Measurements from ENCODE around the gene TCAF2. TPM values are rescaled to one million over a fixed set of nuclear protein-coding genes. Genes with fewer than 3 reads are reported as not detected.
"Not testable (repeated sequence)": the region's sequence is repeated elsewhere in the genome, so short reads cannot be mapped to it uniquely, and the experiment has no call there.

The TCAF2 gene
- total and polyA plus RNA-seq, 9 of the 15 experiments (the other 6 are each of a cell fraction or from before 2014, with no cell fraction given) = 0.79 to 10.6 (median 3.0) TPM

DNA sequence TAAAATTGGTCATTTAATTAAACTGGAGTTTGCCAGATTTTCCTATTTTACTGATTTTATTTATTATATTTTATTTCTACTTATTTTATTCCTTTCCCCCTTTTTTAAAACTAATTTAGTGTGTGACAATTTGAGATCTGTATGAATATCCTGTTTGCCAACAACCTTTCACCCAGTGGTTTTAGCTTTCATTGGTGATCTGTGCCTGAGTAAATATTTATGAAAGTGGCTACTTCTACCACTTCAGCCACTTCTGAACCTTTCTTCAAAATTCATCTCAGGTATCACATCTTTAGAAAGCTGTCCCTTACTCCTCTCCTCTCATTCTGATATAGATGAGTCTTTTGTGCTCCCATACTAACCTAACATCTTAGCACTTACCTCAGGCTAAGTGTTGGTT, 30.9 kb upstream of the TCAF2 start:
- CTCF ChIA-PET (ENCODE audit: low intra/inter-chr PET ratio); H3K27me3 ChIP-seq (ENCODE audit: control insufficient read depth in 2 of 2, insufficient read depth in 2 of 2, low read length in 2 of 2); H3K9ac ChIP-seq (ENCODE audit: insufficient read depth in 1 of 2, low read depth in 2 of 2, low read length in 2 of 2); H3K4me1 ChIP-seq (replicated peaks in 1 of 2; ENCODE audit: control insufficient read depth in 2 of 2, insufficient read depth in 2 of 2, low read length in 2 of 2); H3K4me2 ChIP-seq (ENCODE audit: insufficient read depth, low read length); H3K4me3 ChIP-seq; H2AFZ ChIP-seq (ENCODE audit: low read depth, low read length); H3K9me3 ChIP-seq (replicated peaks; ENCODE audit: control insufficient read depth, insufficient read depth, low read depth, low read length); FAIRE-seq; H3K79me2 ChIP-seq (ENCODE audit: control insufficient read depth, insufficient read depth, low read length); H3K36me3 ChIP-seq (ENCODE audit: control insufficient read depth, insufficient read depth, low read length); H3K9me1 ChIP-seq (ENCODE audit: control insufficient read depth, insufficient read depth, low read length); POLR2A ChIA-PET; BruUV-seq (replicated peaks); DNase-seq (ENCODE audit: extremely low read depth in 1 of 4, low spot score in 3 of 4); H4K20me1 ChIP-seq (replicated peaks; ENCODE audit: control insufficient read depth, insufficient read depth, low read length); H3K27ac ChIP-seq (ENCODE audit: extremely low read depth, low read depth, low read length); intact Hi-C loops (cut with micrococcal nuclease); ATAC-seq: not testable (repeated sequence)
- in situ Hi-C loops (cut with MboI) = loop anchor here (5.0 kb wide), 1 partner anchor 282 kb away; no protein-coding TSS in a partner anchor

DNA sequence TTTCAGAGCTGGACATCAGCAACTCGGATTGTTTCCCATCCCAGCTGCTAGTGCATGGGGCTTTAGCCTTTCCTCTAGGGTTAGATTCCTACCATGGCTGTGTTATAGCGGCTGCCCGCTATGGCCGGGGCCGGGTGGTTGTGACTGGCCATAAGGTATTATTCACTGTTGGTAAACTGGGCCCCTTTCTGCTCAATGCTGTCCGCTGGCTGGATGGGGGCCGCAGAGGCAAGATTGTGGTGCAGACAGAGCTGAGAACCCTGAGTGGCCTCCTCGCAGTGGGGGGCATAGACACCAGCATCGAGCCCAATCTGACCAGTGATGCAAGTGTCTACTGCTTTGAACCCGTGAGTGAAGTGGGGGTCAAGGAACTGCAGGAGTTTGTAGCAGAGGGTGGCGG, 22.7 kb upstream of the TCAF2 start:
- H2AFZ ChIP-seq (ENCODE audit: low read depth, low read length); H3K27ac ChIP-seq (ENCODE audit: extremely low read depth, low read depth, low read length); H3K4me2 ChIP-seq (ENCODE audit: insufficient read depth, low read length); H4K20me1 ChIP-seq (replicated peaks; ENCODE audit: control insufficient read depth, insufficient read depth, low read length); H3K79me2 ChIP-seq (ENCODE audit: control insufficient read depth, insufficient read depth, low read length); ATAC-seq; H3K27me3 ChIP-seq (ENCODE audit: control insufficient read depth in 2 of 2, insufficient read depth in 2 of 2, low read length in 2 of 2); intact Hi-C loops (cut with micrococcal nuclease); in situ Hi-C loops (cut with MboI); H3K4me1 ChIP-seq (replicated peaks in 1 of 2; ENCODE audit: control insufficient read depth in 2 of 2, insufficient read depth in 2 of 2, low read length in 2 of 2); H3K9ac ChIP-seq (ENCODE audit: insufficient read depth in 1 of 2, low read depth in 2 of 2, low read length in 2 of 2); H3K36me3 ChIP-seq (ENCODE audit: control insufficient read depth, insufficient read depth, low read length); H3K9me3 ChIP-seq (replicated peaks; ENCODE audit: control insufficient read depth, insufficient read depth, low read depth, low read length); FAIRE-seq; CTCF ChIA-PET (ENCODE audit: low intra/inter-chr PET ratio); BruUV-seq (replicated peaks); H3K4me3 ChIP-seq; POLR2A ChIA-PET; H3K9me1 ChIP-seq (ENCODE audit: control insufficient read depth, insufficient read depth, low read length); DNase-seq (ENCODE audit: extremely low read depth in 1 of 4, low spot score in 3 of 4): not testable (repeated sequence)
- 60% methylated on average over 2 of the region's 11 CpGs for WGBS (ENCODE audit: insufficient coverage, low coverage, missing lambda C conversion rate)

DNA sequence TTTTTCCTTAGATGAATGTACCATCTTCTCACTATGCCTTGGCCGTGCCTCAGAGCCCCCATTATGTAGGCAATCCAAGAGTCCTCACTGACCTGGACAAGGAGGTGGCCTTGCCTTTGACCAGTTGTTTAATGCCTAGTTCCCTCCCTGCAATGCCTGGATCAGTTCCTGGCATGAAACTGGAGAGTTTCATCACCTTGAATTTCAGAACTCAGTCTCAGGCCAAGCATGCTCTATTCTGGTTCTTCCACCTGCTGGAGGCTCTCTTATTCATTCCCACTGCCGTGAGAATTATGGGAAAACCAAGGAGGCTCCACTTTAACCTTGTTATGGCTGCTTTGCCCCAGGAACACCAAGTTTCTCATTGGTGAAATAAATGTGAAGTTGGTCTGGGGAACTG, 17.2 kb upstream of the TCAF2 start:
- CTCF ChIA-PET (ENCODE audit: low intra/inter-chr PET ratio); in situ Hi-C loops (cut with MboI); POLR2A ChIA-PET; H3K79me2 ChIP-seq (ENCODE audit: control insufficient read depth, insufficient read depth, low read length); H2AFZ ChIP-seq (ENCODE audit: low read depth, low read length); H4K20me1 ChIP-seq (replicated peaks; ENCODE audit: control insufficient read depth, insufficient read depth, low read length); FAIRE-seq; H3K9ac ChIP-seq (ENCODE audit: insufficient read depth in 1 of 2, low read depth in 2 of 2, low read length in 2 of 2); H3K9me1 ChIP-seq (ENCODE audit: control insufficient read depth, insufficient read depth, low read length); BruUV-seq (replicated peaks); H3K36me3 ChIP-seq (ENCODE audit: control insufficient read depth, insufficient read depth, low read length); intact Hi-C loops (cut with micrococcal nuclease); ATAC-seq; H3K4me2 ChIP-seq (ENCODE audit: insufficient read depth, low read length); H3K4me1 ChIP-seq (replicated peaks in 1 of 2; ENCODE audit: control insufficient read depth in 2 of 2, insufficient read depth in 2 of 2, low read length in 2 of 2); H3K9me3 ChIP-seq (replicated peaks; ENCODE audit: control insufficient read depth, insufficient read depth, low read depth, low read length); H3K4me3 ChIP-seq; H3K27ac ChIP-seq (ENCODE audit: extremely low read depth, low read depth, low read length); DNase-seq (ENCODE audit: extremely low read depth in 1 of 4, low spot score in 3 of 4); H3K27me3 ChIP-seq (ENCODE audit: control insufficient read depth in 2 of 2, insufficient read depth in 2 of 2, low read length in 2 of 2): not testable (repeated sequence)
- WGBS (ENCODE audit: insufficient coverage, low coverage, missing lambda C conversion rate) = no CpG with 5 or more reads among the region's 2 CpGs

DNA sequence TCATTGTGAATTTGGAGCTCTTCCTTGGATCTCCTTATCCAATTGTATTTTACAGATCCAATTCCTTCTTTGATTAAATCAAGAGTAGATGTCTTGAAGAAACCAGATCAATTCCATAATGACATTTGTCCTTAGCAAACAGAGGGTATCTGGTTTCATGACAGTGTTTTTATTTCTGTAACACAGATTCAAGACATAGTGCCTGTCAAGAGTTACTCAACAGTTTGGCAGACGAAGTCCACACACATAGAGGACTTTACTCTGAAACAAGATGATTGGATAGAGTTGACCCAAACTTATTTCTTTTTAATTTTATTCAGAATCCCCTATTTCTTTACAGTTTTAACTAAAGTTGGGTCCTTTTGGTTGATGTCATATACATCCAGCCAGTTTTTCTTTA, 14.7 kb upstream of the TCAF2 start:
- H3K4me3 ChIP-seq; CTCF ChIA-PET (ENCODE audit: low intra/inter-chr PET ratio); DNase-seq (ENCODE audit: extremely low read depth in 1 of 4, low spot score in 3 of 4); H3K9me3 ChIP-seq (replicated peaks; ENCODE audit: control insufficient read depth, insufficient read depth, low read depth, low read length); H3K9me1 ChIP-seq (ENCODE audit: control insufficient read depth, insufficient read depth, low read length); in situ Hi-C loops (cut with MboI); H2AFZ ChIP-seq (ENCODE audit: low read depth, low read length); H3K9ac ChIP-seq (ENCODE audit: insufficient read depth in 1 of 2, low read depth in 2 of 2, low read length in 2 of 2); H3K79me2 ChIP-seq (ENCODE audit: control insufficient read depth, insufficient read depth, low read length); H3K27ac ChIP-seq (ENCODE audit: extremely low read depth, low read depth, low read length); H3K4me2 ChIP-seq (ENCODE audit: insufficient read depth, low read length); ATAC-seq; FAIRE-seq; intact Hi-C loops (cut with micrococcal nuclease); H4K20me1 ChIP-seq (replicated peaks; ENCODE audit: control insufficient read depth, insufficient read depth, low read length); H3K36me3 ChIP-seq (ENCODE audit: control insufficient read depth, insufficient read depth, low read length); H3K27me3 ChIP-seq (ENCODE audit: control insufficient read depth in 2 of 2, insufficient read depth in 2 of 2, low read length in 2 of 2); H3K4me1 ChIP-seq (replicated peaks in 1 of 2; ENCODE audit: control insufficient read depth in 2 of 2, insufficient read depth in 2 of 2, low read length in 2 of 2); POLR2A ChIA-PET: not testable (repeated sequence)
- WGBS (ENCODE audit: insufficient coverage, low coverage, missing lambda C conversion rate) = no CpG with 5 or more reads among the region's 1 CpG
- BruUV-seq (replicated peaks) = TSS peak; percentile 26
